Raji (cell line): ENCODE results near the gene CHI3L2.

Source experiments
- POLR2A ChIP-seq: IDR thresholded peaks from 2 replicates; pipeline ENCODE4 v1.6.1; 2011; ENCODE audit warnings: low read depth, low read length, control low read depth; ENCODE audit not compliant: insufficient read depth

Gene CHI3L2

DNA sequence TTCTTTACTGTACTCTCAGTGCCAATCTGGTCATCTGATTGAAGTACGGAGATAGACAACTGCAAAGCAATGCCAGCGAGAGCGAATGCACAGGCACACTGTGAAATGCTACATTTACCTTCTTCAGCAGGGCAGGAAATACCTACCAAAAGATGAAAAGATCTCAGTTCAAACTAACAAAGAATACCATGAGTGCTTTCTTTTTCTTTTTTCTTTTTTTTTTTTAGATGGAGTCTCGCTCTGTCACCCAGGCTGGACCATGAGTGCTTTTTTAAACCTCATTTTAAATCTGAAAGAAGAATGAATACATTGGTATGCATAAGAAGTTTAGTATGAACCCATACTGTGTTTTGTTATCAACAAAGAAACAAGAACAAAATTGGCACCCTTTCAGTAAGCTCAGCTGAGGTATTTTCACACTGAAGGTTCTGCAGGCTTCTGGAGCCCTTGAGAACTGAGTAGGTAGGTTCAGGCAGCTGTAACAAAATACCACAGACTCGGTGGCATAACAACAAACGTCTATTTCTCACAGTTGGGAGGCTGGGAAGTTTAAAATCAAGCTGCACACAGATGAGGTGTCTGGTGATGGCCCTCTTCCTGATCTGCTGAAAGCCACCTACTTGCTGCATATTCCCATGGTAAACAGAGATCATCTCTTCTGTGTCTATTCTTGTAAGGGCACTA, 1.7 kb upstream of the CHI3L2 start:
- TF ChIP-seq POLR2A = 0 out of 2 replicates have a peak, but pooled peaks have one; percentile 13

DNA sequence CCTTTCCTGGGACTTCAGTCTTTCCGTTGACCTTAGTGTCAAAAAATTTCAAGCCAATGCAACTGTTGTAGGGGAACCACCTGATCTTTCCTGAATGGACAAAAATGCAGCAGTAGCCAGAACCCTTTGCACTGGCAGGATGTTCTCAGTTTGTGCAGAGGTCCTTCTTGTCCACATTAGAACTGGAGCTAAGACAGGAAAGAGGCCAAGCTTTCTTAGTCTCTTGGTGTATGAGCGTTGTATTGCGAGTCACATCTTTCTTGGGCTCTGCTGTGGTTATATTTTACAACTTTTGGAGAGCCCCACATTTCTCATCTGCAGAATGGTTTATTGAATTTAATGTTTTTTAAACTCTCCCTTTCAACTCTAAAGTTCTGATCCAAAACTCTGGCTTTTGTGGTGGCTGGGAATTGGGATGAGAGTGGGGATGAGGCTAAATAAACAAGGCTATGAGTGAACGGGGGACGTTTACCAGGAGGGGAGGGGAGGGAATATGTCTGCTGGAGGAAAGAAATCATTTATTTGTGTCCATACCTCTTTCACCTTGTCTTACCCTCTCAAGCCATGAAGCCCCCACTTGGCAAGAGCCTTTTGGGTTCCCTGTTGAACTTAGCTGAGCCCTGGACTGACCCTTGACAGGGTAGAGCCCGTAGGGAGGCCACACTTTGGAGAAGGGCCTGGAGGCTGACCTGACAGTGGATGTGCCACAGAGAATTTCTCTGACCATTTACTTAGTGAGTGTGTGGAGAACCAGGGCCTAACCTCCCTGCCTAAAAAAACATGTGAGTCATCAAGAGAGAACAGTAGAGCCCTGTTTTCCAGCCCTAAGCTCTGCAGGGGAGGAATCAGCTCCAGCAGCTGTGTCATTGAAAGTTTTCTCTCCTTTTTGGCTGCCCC, 586 bp downstream of the CHI3L2 start:
- TF ChIP-seq POLR2A = no peak

DNA sequence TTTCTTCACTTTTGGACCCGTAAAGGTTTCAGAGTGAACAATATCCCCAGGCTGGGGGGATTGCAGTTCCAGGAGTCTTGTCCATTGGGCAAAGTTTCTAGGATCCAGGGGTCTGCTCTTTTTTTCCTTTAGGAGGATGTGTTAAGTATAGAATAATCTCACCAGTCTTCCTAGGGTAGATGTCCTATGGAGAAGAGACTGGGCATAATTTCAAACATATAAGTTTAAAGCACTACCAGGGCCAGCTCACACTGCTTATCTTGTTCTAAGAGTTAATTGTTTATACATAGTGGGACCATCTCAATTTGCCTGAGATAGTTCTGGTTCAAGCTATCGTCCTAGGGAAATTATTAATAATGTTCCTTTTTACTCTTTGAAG, 1.2 kb downstream of the CHI3L2 start:
- TF ChIP-seq POLR2A = no peak

DNA sequence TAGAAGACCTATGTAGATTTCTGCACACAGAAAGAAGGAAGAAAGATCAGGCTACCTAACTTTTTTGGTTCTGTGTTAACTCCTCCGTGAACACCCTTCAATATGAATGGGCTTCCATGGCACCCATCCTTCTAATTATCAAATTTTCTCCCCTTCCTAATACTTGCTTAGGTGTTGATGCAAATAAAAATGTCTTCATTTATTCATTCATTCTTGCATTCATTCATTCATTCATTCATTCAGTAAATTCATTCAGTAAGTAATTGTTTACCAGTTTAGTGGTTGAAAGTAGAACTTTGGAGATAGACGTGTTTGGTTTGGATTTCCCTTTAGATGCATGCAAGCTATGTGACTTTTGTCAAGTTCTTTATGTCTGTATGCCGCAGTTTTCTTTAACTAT, 4.6 kb downstream of the CHI3L2 start:
- no peak for TF ChIP-seq POLR2A

DNA sequence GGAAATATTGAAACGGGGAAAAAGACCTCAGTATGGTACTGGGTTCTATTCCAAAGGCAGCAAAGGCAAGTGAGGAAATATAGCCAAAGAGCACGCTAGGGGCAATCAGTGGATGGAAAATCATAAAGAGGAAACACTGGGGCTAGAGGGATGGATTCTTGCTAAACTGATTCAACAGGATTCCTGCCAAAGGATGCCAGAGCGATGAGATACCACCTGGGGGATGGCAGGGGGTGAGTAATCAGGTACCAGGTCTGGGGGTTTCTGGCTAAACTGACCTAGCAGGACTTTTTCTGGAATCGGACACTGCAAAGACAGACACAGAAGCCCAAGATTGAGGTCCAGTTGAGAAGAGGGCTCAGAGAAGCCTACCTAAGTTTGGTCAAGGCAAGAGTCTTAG, 6.7 kb downstream of the CHI3L2 start:
- no peak for TF ChIP-seq POLR2A

DNA sequence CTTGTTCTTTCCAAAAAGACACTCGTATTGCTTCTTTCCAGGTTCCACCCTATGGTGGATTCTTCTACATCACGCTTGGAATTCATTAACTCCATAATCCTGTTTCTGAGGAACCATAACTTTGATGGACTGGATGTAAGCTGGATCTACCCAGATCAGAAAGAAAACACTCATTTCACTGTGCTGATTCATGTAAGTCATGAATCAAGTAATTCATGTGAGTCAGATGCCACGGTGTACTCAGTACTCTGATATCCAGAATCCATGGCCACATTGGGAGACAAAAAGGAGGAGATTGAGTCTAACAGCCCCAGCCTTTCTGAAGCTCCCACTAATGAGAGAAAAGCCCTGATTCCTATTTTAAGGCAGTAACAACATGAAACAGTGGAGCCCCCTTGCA, 7.4 kb downstream of the CHI3L2 start:
- no peak for TF ChIP-seq POLR2A

DNA sequence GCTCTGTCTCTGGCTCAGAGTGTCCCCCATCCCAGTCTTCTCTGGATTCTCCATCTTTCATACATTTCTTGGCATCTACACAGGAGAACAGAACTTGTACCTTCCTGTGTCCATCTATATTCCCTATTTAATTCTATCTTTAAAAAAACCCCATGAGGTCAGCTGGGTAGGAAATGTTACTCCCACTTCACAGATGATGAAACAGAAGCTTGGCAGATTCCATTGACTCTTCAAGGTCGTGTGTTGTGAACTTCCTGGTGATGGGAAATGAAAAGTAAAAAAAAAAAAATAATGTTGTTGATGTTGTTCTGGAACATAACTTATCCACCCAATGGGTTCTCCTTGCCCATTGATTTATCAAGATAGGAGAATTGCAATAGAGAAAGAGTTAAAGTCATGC, 8.9 kb downstream of the CHI3L2 start:
- TF ChIP-seq POLR2A = no peak

DNA sequence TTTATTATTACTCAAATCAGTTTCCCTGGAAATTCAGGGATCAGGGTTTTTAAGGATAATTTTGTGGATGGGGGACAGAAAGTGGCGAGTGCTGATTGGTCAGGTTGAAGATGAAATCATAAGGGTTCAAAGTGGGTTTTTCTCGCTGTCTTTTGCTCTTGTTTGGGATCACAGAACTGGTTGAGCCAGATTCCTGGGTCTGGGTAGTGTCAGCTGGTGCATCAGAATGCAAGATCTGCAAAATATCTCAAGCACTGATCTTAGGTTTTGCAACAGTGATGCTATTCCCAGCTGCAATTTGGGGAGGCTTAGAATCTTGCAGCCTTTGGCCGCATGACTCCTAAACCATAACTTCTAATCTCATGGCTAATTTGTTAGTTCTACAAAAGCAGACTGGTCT, 9.3 kb downstream of the CHI3L2 start:
- no peak for TF ChIP-seq POLR2A

DNA sequence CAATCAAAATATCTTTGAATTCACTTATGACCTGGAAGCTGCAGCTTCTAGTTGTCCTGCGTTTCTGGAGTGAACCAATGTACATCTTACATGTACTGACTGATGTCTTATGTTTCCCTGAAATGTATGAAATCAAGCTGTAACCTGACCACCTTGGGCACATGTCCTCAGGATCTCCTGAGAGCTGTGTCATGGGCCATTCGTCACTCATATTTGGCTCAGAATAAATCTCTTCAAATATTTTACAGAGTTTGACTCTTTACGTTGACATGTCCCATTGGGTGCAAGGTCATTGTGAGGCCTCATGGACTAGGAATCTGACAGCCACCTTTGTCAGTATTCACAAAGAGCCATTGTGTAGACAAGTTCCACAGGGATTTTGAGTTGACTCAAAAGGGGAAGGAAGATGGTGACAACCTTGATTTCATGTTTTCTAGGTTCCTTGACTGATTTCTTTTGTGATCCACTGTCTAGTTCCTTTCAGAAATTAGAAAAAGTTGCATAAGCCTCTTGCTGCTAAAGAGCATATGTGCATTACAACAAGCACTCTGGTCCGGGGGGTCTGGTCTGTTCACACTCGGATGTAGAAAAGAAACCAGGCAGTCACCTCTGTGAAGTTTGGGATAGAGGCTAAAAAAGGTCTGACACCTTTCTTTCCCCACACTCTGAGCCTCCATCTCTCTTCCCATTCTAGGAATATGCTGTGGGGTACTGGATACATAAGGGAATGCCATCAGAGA, 10.7 kb downstream of the CHI3L2 start:
- TF ChIP-seq POLR2A = no peak

DNA sequence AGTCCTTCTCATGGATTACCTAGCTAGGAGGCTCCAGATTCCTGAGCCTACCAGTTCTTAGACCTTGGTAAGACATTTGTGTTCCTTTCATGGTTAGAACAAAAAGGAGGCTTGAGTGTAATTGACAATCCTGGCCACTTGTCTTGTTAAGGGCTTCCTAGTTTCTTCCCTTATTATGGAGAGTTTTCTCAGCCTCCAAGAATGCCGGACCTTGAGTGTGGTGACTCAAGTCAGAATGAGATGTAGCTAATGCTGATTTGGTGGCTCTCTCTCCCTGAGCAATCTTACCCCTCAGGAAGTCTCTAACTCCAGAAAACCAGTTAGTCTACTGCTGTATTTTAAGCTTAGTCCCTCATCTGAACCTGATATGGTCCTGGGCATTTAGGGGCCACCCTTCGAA, 14.3 kb downstream of the CHI3L2 start:
- no peak for TF ChIP-seq POLR2A

DNA sequence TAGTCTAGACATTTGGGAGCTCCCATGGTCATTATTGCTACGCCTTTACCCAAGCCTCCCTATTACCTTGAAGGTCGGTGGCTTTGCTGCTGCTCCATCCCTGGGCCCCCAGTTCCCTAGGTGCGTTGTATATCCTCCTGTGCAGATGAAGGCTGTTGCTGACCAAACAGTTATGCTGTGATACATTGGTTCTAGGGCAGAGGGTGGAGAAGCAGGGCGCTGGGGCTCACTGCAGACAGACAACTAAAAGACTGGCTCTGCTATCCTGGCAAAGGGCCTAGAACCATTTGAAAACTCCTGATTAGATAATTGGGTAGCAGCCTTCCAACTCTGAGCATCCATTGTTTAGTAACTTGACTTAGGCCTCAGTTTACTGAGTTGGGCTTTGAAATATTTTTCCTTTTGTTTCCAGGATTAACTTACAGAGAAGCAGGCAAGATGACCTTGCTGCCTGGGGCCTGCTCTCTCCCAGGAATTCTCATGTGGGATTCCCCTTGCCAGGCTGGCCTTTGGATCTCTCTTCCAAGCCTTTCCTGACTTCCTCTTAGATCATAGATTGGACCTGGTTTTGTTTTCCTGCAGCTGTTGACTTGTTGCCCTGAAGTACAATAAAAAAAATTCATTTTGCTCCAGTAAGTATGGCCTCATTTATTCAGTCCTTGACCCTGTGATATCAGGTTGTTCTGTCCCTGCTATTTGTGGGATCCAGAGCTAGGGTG, 15.5 kb downstream of the CHI3L2 start:
- no peak for TF ChIP-seq POLR2A

DNA sequence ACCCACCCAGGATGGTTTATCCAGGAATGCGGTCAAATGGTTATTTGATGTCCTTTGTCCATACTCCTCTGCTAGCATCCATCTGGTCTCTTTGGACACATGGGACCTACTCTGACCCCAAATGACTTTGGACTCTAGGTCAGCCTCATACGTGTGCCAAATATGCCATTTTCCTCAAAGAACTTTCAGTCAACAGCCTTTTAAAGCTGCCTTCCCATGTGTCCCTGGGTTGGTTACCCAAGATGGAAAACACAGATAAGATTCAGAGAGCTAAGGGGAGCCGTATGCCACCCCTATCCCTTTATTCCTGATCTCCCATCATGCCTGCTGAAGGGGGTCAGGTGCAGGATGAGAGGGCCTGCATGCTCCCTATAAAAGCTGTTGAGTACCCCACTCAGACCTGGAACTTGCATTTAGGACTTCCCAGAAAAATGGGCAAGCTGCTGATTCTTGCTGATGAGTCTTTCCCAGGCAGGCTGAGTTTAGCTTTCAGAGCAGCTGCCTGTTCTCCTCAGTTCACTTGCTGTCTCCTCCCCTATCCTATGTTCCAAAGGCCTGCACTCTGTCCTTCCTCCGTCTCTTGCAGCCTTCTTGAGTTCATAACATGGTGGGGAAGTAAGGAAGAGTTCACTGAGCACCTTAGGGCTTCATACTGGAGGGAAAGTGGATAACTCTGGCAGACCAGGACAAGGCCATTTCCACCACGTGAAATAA, 19.8 kb downstream of the CHI3L2 start:
- TF ChIP-seq POLR2A = no peak

DNA sequence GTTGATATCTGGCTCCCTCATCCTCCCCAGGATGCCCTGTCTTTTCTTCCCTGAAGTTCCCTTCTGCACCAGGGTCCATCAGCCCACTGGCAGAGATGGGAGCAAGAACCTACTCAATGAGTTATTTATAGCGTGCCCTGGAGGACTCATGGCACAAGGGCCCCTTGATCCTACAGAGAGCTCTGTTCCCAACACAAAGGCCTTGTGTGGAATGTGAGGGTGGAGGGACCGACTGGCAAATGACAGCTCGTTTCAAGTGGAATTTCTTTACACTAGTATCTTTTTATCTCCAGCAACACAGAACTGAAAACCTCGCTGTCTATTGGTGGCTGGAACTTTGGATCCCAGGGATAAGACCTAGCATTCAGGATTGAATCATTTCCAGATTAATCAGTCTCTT, 22.4 kb downstream of the CHI3L2 start:
- TF ChIP-seq POLR2A = no peak

DNA sequence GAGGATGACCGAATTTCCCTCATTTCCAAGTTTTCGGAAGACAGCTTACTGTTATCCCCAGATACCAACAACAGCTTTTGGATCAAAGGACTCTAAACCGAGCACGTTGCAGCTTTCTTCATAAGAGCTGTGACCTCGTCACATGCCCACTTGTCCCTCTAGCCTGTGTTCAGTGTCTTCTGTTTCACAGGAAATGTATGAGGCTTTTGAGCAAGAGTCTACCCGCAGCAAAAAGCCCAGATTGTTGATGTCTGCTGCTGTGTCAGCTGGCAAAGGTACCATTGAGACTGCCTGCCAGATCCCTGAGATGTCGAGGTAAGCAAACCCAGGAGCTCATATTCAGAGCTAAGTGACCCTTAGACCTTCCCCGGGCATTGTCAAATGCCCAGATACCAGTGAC, 24.1 kb downstream of the CHI3L2 start:
- no peak for TF ChIP-seq POLR2A
